Retinal pigment epithelial cell (primary cell): ENCODE measurements around the gene RGR.

Source experiments
- DNase-seq: peaks from one replicate; pipeline ENCODE4 v3.0.0-alpha.2; 2010; ENCODE audit warnings: low read depth
- H3K4me3 ChIP-seq: 2 replicates; pipeline ENCODE4 v1.5.1; 2011; ENCODE audit warnings: mild to moderate bottlenecking, low read length, control low read depth, moderate library complexity
- TF ChIP-seq, protein P1 (sequence below): conservative IDR thresholded peaks from 2 replicates; pipeline ENCODE4 v1.5.1; 2011; ENCODE audit warnings: low read depth, low read length, control low read depth, inconsistent platforms

RGR gene

DNA sequence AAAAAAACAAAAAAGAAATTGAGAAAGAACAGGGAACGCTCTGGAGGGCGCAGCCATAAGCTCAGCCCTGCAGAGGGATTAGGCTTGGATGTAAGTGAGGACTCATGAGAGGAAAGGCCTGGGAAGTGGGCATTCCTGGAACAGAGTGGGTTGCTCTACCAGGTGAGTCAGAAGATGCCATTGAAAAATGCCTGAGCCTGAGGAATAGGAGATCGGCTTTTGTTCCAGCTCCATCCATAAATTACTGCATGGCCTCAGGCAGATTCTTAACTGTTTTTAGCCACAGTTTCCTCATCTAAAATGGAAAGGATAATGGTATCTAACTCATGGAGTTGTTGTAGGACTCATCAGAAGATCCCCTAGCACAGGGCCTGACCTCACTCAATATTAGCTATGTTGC is 1.1 kb upstream of the RGR start:
- DNase-seq = no peak
- H3K4me3 ChIP-seq = no peak overlapping the region
- TF ChIP-seq, protein P1, sequence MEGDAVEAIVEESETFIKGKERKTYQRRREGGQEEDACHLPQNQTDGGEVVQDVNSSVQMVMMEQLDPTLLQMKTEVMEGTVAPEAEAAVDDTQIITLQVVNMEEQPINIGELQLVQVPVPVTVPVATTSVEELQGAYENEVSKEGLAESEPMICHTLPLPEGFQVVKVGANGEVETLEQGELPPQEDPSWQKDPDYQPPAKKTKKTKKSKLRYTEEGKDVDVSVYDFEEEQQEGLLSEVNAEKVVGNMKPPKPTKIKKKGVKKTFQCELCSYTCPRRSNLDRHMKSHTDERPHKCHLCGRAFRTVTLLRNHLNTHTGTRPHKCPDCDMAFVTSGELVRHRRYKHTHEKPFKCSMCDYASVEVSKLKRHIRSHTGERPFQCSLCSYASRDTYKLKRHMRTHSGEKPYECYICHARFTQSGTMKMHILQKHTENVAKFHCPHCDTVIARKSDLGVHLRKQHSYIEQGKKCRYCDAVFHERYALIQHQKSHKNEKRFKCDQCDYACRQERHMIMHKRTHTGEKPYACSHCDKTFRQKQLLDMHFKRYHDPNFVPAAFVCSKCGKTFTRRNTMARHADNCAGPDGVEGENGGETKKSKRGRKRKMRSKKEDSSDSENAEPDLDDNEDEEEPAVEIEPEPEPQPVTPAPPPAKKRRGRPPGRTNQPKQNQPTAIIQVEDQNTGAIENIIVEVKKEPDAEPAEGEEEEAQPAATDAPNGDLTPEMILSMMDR = no peak

DNA sequence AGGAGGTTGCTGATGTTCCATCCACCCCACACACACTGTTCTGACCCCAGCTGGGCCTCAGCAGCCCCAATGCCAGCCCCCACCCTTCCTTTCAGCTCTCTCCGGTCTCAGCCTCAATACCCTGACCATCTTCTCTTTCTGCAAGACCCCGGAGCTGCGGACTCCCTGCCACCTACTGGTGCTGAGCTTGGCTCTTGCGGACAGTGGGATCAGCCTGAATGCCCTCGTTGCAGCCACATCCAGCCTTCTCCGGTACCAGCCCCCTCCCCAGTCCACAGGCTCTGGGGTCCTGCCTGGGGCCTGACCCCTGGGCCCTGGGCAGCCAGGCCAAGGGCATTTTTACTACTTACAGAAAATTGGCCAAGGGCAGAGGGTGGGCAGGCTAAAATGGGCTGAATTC is 2.6 kb downstream of the RGR start:
- TF ChIP-seq, protein P1 = no peak
- H3K4me3 ChIP-seq = no peak overlapping the region
- no peak for DNase-seq

DNA sequence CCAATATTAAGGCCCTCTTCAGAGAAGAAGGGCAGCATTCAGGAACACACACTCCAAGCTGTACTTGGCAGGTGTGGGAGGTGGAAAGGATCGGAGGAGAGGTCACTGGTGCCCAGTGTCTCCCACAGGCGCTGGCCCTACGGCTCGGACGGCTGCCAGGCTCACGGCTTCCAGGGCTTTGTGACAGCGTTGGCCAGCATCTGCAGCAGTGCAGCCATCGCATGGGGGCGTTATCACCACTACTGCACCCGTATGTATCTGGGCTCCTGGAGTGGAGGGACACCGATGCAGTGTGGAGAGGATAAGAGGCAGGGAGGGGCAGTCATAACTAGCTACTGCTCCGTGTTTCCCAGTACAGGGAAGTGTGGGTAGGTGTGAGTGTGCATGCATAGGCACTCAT is 3.9 kb downstream of the RGR start:
- TF ChIP-seq, protein P1 = no peak
- no peak overlapping the region for H3K4me3 ChIP-seq
- no peak for DNase-seq

DNA sequence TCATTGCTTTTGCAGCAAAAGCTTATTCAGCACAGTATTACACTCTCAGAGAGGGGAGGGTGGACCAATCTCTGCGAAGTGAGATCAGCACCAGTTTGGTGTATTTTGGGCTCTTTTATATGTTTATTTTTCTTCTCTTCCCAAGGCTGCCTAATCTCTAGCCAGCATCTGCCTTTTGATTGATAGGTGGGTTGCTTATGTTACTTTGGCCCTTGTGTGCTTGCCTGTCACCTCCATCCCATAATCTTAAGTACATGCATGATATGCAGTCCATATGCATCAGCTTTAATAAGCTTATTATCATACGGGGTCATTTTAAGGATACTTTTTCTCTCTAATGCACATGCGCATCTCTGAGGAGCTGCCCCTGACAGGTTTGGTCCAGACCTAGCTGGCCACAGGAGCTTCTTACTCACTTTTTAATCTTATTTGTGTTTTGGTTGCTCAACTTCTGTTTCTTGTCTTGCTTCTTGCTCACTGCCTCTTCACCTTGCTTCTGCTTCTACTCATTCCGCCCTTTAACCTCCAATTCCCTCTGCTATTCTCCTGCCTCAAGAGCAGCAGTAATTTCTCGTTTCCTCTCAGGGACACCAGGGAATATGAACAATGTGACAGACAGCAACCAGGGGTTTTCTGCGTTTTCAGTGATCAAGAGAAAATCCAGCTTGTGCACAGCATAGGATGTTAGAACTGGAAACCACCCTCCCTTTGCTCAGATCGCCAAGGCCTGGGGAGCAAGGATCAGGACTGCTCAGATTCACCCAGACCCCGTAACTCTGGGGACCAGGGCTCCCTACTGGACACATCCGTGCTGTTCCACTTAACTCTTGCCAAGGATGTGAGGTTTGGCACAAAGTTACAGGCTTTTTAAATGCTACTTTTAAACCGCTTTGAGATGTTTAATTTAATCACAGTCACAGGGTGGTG is 10.0 kb downstream of the RGR start:
- no peak overlapping the region for H3K4me3 ChIP-seq
- no peak for DNase-seq
- TF ChIP-seq, protein P1 = no peak

DNA sequence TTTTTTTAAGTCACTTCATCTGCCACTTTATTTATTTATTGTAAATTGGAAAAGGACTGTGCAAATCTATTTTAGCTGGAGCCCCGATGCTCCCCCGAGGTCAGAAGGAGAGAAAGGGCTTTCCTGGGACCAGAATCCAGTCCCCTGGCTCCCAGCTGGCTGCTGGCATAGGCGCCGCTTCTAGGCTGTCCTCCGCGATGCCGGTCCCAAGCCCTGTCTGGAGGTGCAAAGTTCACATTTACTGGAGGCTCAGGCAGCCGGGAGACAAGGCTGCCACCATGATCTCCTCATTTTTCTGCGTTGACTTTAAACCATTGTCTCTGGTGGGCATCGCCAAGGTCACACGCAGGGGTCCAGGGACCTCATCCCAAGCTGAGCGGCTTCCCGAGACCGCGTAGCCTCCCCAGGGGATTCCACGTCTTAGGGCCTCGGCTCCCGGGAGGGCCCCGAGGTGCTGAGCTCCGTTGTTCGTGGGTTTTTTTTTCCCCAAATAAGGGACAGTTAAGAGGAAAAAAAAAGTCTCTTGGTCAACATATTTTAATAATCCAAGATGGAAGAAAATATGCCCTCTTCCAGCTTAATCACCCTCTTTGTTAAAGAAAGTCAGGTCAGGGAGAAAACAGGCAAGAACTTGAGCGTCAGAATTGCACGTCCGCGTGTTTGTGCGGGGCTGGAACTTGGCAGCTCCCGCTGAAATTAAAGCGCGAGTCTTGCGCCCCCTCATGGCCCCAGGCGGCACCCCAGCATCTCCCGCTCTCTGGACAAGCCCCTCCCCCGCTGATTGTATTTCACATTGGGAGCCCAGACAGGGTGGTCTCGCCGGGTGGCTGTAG is 11.9 kb downstream of the RGR start:
- TF ChIP-seq, protein P1 = peak; percentile 90
- peak; percentile 20 for DNase-seq
- no peak overlapping the region for H3K4me3 ChIP-seq

DNA sequence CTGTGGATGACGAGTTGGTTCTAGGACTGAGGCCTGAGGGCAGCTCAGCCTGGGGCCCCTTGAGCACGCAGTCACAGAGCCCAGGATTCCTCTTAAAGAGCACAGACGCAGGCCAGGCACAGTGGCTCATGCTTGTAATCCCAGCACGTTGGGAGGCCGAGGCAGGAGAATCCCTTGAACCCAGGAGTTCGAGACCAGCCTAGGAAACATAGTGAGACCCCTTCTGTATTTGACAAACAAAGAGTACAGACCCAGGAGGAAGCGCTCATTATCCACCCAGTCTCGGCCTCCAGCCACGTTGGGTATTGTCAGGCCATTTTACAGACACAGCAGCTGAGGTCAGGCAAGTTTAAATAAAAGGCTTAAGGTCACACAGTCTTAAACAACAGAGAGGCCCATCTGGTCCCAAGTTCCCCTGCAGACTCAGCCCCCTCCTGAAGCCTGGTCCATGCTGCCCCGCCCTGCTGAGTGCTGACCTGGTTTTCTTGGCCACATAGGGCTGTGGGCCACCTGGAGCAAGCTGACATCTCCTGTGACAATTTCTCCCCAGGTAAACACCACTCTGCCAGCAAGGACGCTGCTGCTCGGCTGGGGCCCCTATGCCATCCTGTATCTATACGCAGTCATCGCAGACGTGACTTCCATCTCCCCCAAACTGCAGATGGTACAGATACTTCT is 12.6 kb downstream of the RGR start:
- TF ChIP-seq, protein P1 = no peak
- H3K4me3 ChIP-seq = no peak overlapping the region
- no peak for DNase-seq
